HG02885 (cell line): Measurements from ENCODE around the gene AHI1.
"Not testable (repeated sequence)": the region's sequence is repeated elsewhere in the genome, so short reads cannot be mapped to it uniquely, and the experiment has no call there.

Source experiments
- ATAC-seq: cut with Tn5 transposase; IDR thresholded peaks from one replicate; pipeline ENCODE4 v1.9.1; 2021; ENCODE audit warnings: mild to moderate bottlenecking; ENCODE audit not compliant: unreplicated experiment, poor library complexity

AHI1 gene

GRCh38 chr6:135403584-135403983, 94.0 kb downstream of the AHI1 start:
- no peak for ATAC-seq

- ATAC-seq: no peak
These were observed 95.2 kb downstream of the AHI1 start for GRCh38 chr6:135402311-135402710.

- no peak for ATAC-seq
These were observed 100.2 kb downstream of the AHI1 start for GRCh38 chr6:135397172-135397952.

DNA sequence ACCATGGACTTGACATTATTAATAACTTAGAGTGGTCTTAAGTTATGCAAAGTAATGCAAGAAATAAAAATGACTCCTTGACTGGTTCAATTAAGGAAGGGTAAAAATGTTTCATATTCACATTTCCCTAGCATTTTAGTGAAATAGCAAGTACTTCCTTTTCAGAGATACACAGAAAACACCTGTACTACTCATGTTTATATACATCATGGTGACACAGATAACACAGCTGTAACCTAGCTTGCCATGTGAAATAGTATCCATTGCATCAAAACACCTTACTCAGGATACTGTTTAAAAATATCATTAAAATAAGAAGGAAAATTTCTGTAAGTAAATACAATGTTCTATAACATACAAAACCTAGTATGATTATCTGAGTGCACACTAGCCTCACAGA, 102.4 kb downstream of the AHI1 start:
- no peak for ATAC-seq

DNA sequence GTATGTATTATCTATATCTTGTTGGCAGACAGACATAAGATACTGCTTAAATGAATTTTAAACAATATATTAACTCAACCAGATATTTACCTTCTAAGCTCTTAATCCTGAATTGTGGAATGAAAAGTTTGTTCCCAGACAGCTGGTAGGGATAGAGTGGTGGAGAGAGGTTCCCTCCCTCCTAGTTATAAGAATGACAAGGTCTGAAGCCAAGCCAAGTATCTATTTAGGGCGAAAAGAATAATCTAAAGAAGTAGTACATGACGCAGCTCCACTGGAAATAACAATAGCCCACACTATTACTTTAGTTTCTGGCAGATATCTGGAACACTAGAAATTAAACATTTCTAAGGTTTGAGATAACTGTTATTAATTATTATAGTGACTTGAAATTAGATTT, 104.3 kb downstream of the AHI1 start:
- no peak for ATAC-seq

DNA sequence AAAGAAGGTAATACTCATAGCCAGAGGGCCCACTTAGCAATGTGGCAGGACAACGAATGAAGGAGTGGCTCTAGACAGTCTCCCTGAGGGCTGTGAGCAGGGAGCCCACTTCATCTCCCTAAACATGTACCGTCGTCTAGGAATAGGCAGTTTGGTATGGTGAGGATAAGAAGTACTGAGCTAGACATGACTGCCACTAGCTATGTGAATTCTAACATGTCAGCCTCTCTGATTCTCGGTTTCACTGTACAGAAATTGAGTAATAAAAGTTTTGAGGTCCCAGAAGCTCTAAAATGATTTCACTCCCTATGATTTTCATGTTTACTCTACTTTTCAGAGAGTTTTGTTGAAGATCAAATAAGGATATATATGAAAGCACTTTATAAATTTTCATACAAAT, 107.1 kb downstream of the AHI1 start:
- ATAC-seq: no peak

- ATAC-seq: no peak
These were observed 112.2 kb downstream of the AHI1 start for GRCh38 chr6:135385299-135385698.

DNA sequence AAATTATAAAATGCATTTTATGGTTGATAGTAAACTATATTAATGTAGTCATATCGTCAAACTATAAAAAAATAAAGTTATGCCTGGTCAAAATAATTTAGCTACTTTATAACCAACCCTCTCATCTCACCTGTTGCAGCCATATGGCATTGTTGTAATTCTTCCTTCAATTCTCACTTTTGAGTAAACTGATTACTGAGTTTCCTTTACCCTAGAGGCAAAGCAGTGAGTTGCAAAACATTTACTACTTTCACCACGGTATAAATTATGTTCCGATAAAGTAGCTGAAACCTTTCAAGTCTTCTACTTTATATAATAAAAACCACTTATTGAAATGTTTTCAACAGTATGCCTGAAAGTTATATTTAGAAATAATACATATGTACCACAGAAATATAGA, 113.8 kb downstream of the AHI1 start:
- no peak for ATAC-seq

- no peak for ATAC-seq
These were observed 114.2 kb downstream of the AHI1 start for GRCh38 chr6:135383301-135383700.

DNA sequence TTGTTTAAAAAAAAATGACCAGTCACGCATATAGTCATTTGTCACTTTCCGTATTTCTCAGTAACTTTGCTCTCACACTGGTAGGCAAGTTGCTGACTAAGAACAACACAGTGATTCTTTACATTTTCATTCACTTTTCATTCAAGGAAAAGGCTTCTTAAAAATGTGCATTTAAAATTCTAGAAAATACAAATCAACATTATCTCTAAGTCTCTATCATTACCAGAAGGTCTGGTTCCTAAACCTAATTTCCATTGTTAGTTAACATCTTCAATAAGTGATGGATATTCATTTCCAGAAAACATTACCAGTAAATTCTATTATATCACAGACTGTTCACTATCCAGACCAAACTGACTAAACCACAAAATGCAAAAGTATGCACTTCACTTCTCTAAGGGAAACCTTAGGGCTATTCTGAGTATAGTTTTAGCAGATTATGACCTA, 115.3 kb downstream of the AHI1 start:
- ATAC-seq: peak; percentile 94

GRCh38 chr6:135380793-135381192, 116.7 kb downstream of the AHI1 start:
- ATAC-seq: no peak

DNA sequence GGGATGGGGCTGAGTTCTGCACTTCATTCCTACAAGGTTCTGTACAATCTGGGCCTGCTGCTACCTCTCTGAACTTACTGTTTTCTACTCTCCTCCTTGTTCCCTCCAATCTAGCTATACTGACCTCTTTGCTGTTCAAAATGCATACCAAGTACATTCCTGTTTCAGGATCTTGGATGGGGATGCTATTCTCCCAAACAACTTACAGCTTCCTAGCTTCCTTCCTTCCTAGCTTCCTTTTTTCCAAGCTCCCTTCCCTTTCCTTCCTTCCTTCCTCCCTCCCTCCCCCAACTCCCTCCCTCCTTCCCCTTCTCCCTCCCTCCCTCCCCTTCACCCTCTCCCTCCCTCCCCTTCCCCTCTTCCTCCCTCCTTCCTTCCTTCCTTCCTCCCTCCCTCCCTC, 117.9 kb downstream of the AHI1 start:
- no peak for ATAC-seq

- no peak for ATAC-seq
These were observed 124.8 kb downstream of the AHI1 start for GRCh38 chr6:135372758-135373157.

- not testable (repeated sequence) for ATAC-seq
These were observed 133.9 kb downstream of the AHI1 start for GRCh38 chr6:135363622-135364021.

DNA sequence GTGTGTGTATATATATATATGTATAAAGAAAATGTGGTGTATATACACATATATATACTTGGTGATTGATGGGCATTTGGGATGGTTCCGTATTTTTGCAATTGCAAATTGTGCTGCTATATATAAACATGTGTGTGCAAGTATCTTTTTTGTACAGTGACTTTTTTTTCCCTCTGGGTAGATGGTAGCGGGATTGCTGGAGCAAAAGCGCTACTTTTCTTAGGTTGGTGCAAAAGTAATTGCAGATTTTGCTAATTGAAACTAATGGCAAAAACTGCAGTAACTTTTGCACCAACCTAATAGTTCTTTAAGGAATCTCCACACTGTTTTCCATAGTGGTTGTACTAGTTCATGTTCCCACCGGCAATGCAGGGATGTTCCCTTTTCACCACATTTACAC, 135.4 kb downstream of the AHI1 start:
- ATAC-seq: no peak

GRCh38 chr6:135360222-135360621, 137.3 kb downstream of the AHI1 start:
- ATAC-seq: no peak

GRCh38 chr6:135358985-135359384, 138.6 kb downstream of the AHI1 start:
- no peak for ATAC-seq

DNA sequence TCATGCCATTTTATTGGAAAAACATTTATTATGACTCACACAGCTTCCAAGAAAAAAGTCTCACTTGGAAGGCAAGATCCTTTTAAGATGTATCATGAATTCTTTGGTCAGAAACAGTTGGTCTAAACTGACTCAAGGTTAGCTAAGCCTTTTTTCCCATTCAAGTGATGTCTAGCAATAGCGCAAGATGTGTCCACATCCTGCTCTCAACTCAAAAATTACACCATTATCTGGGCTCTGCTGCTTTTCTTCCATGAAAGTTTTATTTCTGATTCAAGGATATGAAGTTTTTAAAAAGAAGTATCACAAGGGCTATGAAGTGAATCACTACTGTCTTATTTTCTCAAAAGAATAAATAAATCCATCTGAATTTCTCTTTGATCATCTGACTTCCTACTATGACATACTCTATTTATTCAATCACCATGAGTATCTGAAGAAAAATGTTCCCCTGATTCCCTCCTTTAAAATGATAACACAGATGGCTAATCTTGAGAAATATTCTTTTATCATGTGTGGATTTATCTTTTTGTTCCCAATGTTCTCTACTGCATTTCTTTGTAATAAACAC, 139.2 kb downstream of the AHI1 start:
- no peak for ATAC-seq

- ATAC-seq: no peak
These were observed 143.1 kb downstream of the AHI1 start for GRCh38 chr6:135354407-135354806.

DNA sequence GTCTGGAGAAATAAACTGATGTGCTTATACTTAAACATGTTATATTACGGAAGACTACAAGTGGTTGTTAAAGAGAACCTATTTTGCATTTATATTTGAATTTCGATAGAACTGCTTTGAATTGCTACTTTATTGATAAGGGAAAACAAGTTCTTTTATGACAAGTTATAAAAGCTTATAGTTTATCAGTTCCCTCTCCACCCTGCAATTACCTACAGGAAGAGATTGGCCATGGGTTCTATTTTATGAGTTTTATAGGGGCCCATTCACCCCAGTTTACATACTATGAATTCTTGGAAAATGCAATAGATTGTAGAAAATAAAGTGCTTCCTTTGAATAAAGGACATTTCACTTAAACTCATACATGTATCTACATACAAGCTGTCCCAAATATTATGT, 144.4 kb downstream of the AHI1 start:
- no peak for ATAC-seq

DNA sequence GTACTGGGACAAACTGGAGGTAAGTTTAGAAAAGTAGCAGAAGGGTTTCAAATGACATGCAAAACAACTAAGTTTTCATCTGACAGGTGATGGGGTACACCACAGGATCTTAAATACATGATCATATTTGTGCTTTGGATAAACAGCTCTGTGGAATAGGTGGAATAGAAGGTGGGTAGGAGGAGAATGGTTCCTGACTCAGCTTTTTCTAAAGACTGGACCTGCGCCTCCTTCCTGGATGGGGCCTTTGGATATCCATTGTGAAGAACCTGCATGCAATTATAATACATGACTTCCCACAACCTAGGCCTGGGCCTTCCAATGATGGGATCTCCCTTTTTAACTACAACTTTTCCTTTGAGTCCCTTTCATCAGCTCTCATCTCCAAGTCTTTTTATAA, 145.9 kb downstream of the AHI1 start:
- no peak for ATAC-seq

GRCh38 chr6:135347887-135348286, 149.7 kb downstream of the AHI1 start:
- no peak for ATAC-seq
